Breast epithelium (tissue), 4 donors: ENCODE measurements around the gene CCDC88B. TPM values are rescaled to one million over a fixed set of nuclear protein-coding genes. Genes with fewer than 3 reads are reported as not detected.

Experiments
- DNase-seq, 2 donors: peaks; one replicate each; pipeline ENCODE4 v3.0.0-alpha.2; 2019; ENCODE audit warnings: low spot score in 2 of 2
- H3K27ac ChIP-seq, 2 donors: fragments of 200-600 bp; sonication (generic) in 1 of 2; one replicate each; pipeline ENCODE4 v1.5.1; 2016 to 2019; ENCODE audit warnings: mild to moderate bottlenecking in 1 of 2
- H3K27me3 ChIP-seq, 2 donors: fragments of 200-600 bp; sonication (generic) in 1 of 2; one replicate each; pipeline versions ENCODE4 v1.5.1 to v1.6.0; 2017 to 2019; ENCODE audit warnings: control low read depth in 1 of 2, mild to moderate bottlenecking in 1 of 2
- H3K36me3 ChIP-seq: fragments of 200-600 bp; one replicate; pipeline ENCODE4 v1.5.1; 2019
- H3K4me1 ChIP-seq, 2 donors: fragments of 200-600 bp; sonication (generic); one replicate each; pipeline ENCODE4 v1.5.1; 2016 to 2019; ENCODE audit warnings: control low read depth in 1 of 2
- H3K4me3 ChIP-seq, 3 donors: fragments of 200-600 bp; sonication (generic); 1 replicate in 2 of 3; 2 replicates in 1 of 3; pipeline ENCODE4 v1.5.1; 2016 to 2019; ENCODE audit warnings: mild to moderate bottlenecking in 3 of 3, moderate library complexity in 2 of 3
- H3K9me3 ChIP-seq, 2 donors: fragments of 200-600 bp; sonication (generic) in 1 of 2; one replicate each; pipeline ENCODE4 v1.5.1; 2016 to 2019; ENCODE audit warnings: control low read depth in 1 of 2
- POLR2A ChIP-seq: fragments of 450-650 bp; IDR thresholded peaks from one replicate; pipeline ENCODE4 v1.6.1; 2016; ENCODE audit warnings: antibody characterized with exemption, mild to moderate bottlenecking, moderate library complexity
- POLR2AphosphoS5 ChIP-seq, 3 donors: sonication (generic); formaldehyde crosslinking; IDR thresholded peaks; one replicate each; pipeline ENCODE4 v1.6.1; 2017; ENCODE audit warnings: antibody characterized with exemption in 3 of 3
- intact Hi-C: fragments of 100-400 bp; cut with DNase I; formaldehyde crosslinking; loops from one replicate; pipeline ENCODE4 v1.15.1; 2023; ENCODE audit warnings: low total_unique reads
- total RNA-seq, 3 donors: library from RNA; depleted of rRNA; stranded (reverse); fragments of >200 nt; gene quantifications; one replicate each; pipeline ENCODE4 v1.1.0, GENCODE V29; 2016
- TF ChIP-seq, protein P1 (sequence below), 3 donors: fragments of 450-650 bp; IDR thresholded peaks; one replicate each; pipeline ENCODE4 v1.5.1; 2016 to 2017; ENCODE audit warnings: antibody characterized with exemption in 3 of 3, mild to moderate bottlenecking in 3 of 3, moderate library complexity in 3 of 3

Gene CCDC88B, protein sequence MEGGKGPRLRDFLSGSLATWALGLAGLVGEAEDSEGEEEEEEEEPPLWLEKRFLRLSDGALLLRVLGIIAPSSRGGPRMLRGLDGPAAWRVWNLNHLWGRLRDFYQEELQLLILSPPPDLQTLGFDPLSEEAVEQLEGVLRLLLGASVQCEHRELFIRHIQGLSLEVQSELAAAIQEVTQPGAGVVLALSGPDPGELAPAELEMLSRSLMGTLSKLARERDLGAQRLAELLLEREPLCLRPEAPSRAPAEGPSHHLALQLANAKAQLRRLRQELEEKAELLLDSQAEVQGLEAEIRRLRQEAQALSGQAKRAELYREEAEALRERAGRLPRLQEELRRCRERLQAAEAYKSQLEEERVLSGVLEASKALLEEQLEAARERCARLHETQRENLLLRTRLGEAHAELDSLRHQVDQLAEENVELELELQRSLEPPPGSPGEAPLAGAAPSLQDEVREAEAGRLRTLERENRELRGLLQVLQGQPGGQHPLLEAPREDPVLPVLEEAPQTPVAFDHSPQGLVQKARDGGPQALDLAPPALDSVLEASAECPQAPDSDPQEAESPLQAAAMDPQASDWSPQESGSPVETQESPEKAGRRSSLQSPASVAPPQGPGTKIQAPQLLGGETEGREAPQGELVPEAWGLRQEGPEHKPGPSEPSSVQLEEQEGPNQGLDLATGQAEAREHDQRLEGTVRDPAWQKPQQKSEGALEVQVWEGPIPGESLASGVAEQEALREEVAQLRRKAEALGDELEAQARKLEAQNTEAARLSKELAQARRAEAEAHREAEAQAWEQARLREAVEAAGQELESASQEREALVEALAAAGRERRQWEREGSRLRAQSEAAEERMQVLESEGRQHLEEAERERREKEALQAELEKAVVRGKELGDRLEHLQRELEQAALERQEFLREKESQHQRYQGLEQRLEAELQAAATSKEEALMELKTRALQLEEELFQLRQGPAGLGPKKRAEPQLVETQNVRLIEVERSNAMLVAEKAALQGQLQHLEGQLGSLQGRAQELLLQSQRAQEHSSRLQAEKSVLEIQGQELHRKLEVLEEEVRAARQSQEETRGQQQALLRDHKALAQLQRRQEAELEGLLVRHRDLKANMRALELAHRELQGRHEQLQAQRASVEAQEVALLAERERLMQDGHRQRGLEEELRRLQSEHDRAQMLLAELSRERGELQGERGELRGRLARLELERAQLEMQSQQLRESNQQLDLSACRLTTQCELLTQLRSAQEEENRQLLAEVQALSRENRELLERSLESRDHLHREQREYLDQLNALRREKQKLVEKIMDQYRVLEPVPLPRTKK (N-terminal part only)
- 10 to 100 TPM in 1 of 3 donors, 1 to 10 TPM in 2; 3.3 to 10.7 (median 5.9) TPM for total RNA-seq

DNA sequence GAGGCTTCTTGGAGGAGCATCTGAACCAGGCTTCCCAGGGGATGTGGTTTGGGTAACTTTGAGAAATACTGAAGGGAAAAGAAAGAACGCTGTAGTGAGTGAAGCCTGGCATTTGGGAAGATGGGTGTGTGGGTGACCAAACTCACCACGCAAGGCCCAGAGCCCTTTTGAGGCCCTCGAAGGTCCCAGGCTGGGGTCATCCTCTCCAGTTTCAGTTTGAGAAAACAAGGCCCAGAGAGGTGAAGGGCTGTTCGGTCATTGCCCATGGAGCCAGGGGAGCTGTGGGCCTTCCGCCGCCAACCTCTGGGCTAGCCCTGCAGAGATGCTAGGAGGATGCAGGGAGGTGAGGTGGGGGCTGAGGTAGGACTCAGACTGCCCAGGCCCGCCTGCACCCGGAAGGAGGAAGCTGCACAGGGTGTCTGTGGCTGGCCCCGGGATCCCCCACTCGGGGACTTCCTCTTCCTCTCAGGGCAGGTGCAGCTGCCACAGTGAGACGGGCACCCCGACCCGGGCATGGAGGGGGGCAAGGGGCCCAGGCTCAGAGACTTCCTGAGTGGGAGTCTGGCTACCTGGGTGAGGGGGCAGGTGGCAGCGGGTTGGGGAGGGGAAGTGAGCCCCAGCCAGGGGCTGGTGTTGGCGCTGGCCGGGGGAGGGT lies at the start of gene CCDC88B:
TSS of gene CCDC88B (plus strand) at position 451 of the 655 bp plus-strand sequence. CDS start at position 514, 63 bp downstream.
- H3K36me3 ChIP-seq: no peaks in the 10 kb centered on the region
- TF ChIP-seq POLR2AphosphoS5 (IDR thresholded peaks at IDR 0.05) (no peak), POLR2A (no peak)
- TF ChIP-seq, protein P1, sequence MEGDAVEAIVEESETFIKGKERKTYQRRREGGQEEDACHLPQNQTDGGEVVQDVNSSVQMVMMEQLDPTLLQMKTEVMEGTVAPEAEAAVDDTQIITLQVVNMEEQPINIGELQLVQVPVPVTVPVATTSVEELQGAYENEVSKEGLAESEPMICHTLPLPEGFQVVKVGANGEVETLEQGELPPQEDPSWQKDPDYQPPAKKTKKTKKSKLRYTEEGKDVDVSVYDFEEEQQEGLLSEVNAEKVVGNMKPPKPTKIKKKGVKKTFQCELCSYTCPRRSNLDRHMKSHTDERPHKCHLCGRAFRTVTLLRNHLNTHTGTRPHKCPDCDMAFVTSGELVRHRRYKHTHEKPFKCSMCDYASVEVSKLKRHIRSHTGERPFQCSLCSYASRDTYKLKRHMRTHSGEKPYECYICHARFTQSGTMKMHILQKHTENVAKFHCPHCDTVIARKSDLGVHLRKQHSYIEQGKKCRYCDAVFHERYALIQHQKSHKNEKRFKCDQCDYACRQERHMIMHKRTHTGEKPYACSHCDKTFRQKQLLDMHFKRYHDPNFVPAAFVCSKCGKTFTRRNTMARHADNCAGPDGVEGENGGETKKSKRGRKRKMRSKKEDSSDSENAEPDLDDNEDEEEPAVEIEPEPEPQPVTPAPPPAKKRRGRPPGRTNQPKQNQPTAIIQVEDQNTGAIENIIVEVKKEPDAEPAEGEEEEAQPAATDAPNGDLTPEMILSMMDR (IDR thresholded peaks at IDR 0.05): no peak
- H3K4me1 ChIP-seq: peaks cover 0 to 4% of the 10 kb centered on the region in 2 donors
- no peak for DNase-seq
- intact Hi-C loops: no loop called here
- no peaks in the 10 kb centered on the region for H3K9me3 ChIP-seq
- H3K4me3 ChIP-seq: peak within 1 kb of the TSS; percentile 24 to 37 (median 30)
- peak within 1 kb of the TSS; percentile 38 to 44 for H3K27ac ChIP-seq
- no peaks in the 10 kb centered on the region for H3K27me3 ChIP-seq

DNA sequence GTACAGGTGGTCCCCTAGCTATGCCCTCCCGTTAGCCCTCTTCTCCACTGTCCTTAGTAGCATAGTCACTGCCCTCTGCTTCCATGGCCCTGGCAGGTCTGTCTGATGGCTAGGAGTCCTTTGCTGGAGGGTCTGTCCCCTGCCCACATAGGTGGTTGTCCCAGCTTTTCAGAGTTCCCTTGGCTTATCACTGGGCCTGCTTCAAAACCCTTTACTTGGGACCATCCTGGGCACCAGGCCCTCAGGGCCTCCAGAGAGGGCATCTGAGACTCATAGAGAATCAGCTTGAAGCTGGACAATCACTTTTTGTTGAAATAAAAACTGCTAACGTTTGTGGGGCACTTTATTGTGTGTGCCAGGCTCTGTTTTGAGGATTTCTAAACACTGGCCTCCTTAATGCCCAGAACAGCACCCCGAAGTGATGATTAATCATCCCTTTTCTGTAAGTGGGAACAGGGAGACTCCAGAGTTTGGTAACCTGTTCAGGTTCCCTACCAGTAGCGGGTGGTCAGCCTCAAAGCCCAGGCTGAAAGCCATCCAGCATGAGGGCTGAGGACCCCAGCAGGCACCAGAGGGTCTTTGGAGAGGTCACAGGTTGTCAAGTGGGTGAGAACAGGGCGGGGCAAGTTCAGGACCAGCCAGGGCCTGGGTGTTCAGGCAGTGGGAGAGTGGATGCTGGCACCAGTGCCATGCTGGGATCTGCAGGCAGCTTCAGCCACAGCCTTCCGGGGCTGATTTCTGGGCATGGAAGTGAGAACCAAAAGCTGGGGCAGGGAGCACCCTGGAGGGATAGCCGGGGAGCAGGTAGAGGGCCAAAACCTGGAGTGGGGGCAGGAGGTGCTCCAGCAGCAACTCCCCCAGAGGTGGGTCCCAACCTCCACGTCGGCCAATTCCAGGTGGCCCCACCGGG lies 49.4 kb upstream of the CCDC88B start:
- intact Hi-C loops: no loop called here
- no peaks in the 10 kb centered on the region for H3K9me3 ChIP-seq
- H3K27ac ChIP-seq: no peak overlapping the region
- DNase-seq: no peak
- TF ChIP-seq POLR2AphosphoS5 (IDR thresholded peaks at IDR 0.05) (no peak), POLR2A (no peak)
- TF ChIP-seq, protein P1 (IDR thresholded peaks at IDR 0.05): no peak
- peak overlapping the region in 1 of 3 donors; percentile 64 for H3K4me3 ChIP-seq
- H3K36me3 ChIP-seq: no peaks in the 10 kb centered on the region
- peaks cover 8 to 26% of the 10 kb centered on the region in 2 donors for H3K27me3 ChIP-seq
- peaks cover 14 to 17% of the 10 kb centered on the region in 2 donors for H3K4me1 ChIP-seq

DNA sequence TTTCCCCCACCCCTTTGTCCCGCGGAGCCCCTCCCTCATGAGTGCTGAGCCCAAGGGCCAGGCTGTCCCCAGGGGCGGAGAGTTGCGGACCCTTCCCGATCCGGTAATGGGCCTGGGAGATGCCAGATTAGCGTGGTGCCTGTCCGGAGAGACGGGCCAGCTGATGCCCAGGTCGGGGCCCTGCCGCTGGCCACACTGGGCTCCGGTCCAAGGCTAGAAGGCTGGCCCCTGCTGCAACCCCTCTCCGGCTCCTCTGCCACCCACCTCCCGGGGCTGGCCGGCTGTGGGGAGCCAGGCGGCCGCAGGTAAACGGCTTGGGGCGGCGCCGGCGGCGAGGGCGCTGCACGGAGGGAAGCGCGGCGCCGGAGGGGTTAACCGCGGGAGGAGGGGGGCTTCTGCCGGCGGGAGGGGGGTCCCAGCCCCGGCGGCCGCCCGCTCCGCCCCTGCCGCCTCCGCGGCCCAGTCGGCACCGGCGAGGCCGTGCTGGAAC lies 48.7 kb upstream of the CCDC88B start, which contains the start of gene KCNK4:
TSS of gene KCNK4 (plus strand) at position 41 of the 490 bp plus-strand sequence. CDS start 1,717 bp downstream, outside the sequence.
- peak within 1 kb of the TSS; percentile 31 to 64 (median 50) for H3K4me3 ChIP-seq
- no peaks in the 10 kb centered on the region for H3K36me3 ChIP-seq
- DNase-seq: no peak
- intact Hi-C loops: no loop called here
- peaks cover 8 to 27% of the 10 kb centered on the region in 2 donors for H3K27me3 ChIP-seq
- no peak within 1 kb of the TSS for H3K27ac ChIP-seq
- no peaks in the 10 kb centered on the region for H3K9me3 ChIP-seq
- peaks cover 14 to 15% of the 10 kb centered on the region in 2 donors for H3K4me1 ChIP-seq
- no peak for TF ChIP-seq POLR2A
- TF ChIP-seq, protein P1 (IDR thresholded peaks at IDR 0.05): no peak
- no peak for TF ChIP-seq POLR2AphosphoS5 (IDR thresholded peaks at IDR 0.05)
